Stimulated activated CD8-positive, alpha-beta memory T cell treated with anti-CD3 and anti-CD28 coated beads, Interleukin-2, amount 100 ng/mL, for 1 hour (primary cell): ENCODE data around the gene FAM210A.

Source experiments
- DNase-seq, 2 donors: peaks; one replicate each; pipeline ENCODE4 v3.0.0-alpha.2; 2020; ENCODE audit warnings: low read depth in 2 of 2

FAM210A gene

GRCh38 chr18:13646633-13647032, 79.7 kb downstream of the FAM210A start:
- no peak for DNase-seq

DNA sequence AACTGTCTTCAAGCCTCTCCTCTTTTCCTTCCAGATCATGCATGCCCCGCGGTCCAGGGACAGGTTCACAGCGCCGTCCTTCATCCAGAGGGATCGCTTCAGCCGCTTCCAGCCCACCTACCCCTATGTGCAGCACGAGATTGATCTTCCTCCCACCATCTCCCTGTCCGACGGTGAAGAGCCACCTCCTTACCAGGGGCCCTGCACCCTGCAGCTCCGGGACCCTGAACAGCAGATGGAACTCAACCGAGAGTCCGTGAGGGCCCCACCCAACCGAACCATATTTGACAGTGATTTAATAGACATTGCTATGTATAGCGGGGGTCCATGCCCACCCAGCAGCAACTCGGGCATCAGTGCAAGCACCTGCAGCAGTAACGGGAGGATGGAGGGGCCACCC, 81.3 kb downstream of the FAM210A start:
- DNase-seq = no peak

DNA sequence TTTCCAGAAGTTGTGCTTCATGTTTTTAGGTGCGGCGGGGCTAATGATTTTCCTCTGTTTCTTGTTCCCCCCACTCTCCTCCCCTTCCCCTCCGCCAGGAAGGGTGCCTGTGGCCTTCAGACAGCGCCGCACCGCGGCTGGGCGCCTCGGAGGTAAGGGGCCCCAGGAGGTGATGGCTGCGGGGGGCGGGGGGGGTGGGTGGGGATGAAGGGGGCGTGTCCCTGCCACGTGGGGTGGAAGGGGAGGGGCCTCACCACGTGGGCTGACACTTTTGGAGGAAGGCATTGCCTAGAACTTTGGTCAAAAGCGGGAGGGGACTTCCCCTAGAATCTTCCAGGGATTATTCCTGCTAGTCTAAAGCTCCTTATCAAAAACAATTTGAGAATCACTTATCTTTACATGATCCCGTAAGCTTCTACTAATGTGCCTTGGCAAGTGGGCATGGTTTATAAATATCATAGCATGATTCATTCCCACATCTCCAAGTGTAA, 83.1 kb downstream of the FAM210A start:
- no peak for DNase-seq

DNA sequence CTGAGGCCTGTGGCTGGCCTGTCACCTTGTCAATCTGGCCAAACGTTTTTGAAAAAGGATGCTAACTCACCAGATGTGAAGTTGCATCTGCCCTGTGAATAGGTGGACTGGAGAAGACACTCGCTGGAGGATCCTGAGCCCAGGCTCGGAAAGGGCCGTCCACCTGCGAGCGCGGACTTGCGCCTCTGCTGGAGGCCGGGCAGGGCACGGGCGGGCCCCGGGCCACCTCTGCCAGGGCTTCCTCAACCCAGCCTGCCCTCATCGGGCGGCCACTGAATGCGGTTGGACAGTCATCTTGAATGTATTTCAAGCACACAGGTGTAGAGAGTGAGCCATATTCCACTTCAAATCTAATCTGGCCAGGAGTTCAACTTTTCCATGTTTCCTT, 83.9 kb downstream of the FAM210A start:
- DNase-seq = no peak

- DNase-seq = no peak
Observed at GRCh38 chr18:13641551-13642439, 84.6 kb downstream of the FAM210A start.

DNA sequence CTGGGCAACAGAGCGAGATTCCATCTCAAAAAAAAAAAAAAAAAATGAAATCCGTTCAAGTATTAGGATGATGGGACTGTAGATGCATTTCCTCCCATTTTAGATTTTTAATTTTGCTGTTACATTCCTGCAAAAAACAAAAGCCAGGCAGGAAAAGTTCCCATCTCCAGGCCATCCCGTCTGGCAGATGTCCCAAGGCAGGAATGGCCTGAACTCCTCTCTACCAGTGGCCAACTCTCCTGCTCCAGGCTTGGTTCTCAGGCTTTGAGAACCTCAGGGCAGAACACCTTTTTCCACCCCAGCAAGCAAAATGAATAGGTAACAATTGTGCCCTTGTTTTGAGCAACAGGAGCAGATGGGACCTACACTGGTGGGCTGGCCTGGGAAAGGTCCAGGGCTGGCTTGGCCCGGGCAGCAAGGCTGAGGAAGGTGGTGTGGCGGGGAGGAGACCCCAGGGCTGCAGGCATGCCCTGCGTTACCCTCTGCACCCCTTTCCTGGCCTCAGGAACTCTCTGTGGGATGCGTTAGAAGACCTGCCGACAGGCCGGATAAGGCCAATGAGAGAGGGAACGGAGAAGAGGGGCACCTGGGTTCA, 86.0 kb downstream of the FAM210A start:
- no peak for DNase-seq

GRCh38 chr18:13638719-13639595, 87.4 kb downstream of the FAM210A start:
- DNase-seq = no peak

GRCh38 chr18:13635046-13635445, 91.3 kb downstream of the FAM210A start:
- no peak for DNase-seq

GRCh38 chr18:13633700-13634099, 92.7 kb downstream of the FAM210A start:
- DNase-seq = no peak

GRCh38 chr18:13630716-13631268, 95.6 kb downstream of the FAM210A start:
- no peak for DNase-seq

GRCh38 chr18:13629841-13630715, 96.3 kb downstream of the FAM210A start:
- peak in 1 of 2 donors; percentile 23 for DNase-seq

- no peak for DNase-seq
Observed at GRCh38 chr18:13628211-13628610, 98.1 kb downstream of the FAM210A start.

- no peak for DNase-seq
Observed at GRCh38 chr18:13627639-13628038, 98.7 kb downstream of the FAM210A start.

DNA sequence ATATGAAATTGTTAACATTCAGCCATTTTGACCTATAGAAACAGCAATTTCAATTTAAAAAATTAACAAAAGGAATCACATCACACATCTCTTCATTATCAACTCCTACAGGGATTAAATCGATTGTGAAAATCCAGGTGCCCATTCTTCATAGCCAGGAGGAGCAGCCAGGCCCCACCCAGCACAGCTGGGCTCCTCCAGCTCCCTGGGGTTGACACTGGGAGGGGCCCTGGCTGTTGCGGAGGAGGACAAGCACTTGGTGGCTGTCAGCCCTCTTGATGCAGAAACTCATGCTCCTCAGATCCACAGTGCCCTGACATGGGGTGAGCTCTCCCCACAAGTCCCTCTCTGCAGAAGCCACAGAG, 99.8 kb downstream of the FAM210A start:
- no peak for DNase-seq

GRCh38 chr18:13625843-13626543, 100.4 kb downstream of the FAM210A start:
- no peak for DNase-seq

GRCh38 chr18:13625355-13625754, 101.0 kb downstream of the FAM210A start:
- no peak for DNase-seq

DNA sequence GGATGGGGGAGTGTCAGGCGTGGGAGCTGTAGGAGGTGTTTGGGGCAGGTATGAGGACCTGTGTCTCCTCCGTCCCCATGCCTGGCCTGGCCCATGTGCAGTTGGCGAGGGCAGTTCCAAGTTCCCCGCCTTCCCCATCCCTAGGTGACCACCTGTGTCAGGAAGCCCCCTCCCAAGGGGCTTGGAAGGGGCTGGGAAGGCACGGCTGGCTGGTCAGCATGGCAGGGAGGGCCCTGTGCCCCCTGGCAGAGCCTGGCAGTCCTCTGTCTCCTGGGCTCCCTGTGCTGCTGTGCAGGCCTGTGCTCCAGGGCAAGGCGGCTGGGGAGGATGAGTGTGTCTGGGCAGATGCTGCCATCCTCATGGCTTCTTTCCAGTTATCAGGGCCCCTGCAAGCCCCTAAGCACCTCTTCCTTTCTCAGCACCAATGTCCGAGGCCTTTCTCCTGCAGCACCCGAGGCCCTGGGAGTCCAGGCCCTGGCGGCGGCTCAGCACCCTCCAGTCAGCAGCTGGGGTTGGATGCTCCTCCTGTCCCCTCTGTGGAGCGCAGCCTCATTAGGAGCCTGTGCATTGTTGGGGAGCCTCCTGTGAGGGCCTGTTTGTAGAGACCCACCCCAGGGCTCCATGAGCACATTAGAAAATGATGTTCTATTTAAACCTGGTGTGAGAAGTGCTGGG, 101.7 kb downstream of the FAM210A start:
- no peak for DNase-seq

DNA sequence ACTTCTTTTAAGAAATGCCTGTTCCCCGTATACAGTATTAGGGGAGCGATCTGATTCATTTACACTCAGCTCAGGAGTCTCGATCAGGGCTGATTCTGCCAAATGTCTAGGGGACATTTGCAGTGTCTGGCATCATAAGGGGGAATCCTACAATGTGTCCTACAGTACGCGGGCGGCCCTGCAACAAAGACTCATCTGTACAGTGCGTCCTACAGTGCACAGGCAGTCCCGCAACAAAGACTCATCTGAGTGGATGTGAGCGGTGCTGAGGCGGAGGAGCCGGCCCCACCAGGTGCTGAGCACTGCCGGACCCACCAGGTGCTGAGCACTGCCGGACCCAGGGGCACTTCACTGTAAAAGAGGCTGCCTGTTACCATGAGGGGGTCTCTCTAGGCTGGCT, 102.5 kb downstream of the FAM210A start:
- no peak for DNase-seq

DNA sequence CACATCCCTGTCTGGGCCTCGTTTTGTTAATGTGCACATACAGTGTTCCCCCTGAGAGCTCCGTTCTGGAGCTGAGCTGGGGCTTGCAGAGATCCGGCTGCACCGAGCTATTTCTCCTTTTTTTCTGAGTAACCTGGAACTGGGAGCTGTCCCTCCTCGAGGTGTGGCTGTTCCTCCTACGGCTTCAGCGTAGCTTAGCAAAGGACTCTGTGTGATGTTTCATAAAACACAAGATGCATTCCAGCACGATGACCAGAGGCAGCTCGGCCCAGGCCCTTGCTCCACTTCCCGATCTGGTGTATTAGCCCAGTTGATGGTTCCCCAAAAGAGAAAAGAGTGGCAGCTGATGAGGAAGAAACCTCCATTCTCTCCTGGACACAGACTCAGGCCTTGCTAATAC, 103.0 kb downstream of the FAM210A start:
- DNase-seq = no peak

DNA sequence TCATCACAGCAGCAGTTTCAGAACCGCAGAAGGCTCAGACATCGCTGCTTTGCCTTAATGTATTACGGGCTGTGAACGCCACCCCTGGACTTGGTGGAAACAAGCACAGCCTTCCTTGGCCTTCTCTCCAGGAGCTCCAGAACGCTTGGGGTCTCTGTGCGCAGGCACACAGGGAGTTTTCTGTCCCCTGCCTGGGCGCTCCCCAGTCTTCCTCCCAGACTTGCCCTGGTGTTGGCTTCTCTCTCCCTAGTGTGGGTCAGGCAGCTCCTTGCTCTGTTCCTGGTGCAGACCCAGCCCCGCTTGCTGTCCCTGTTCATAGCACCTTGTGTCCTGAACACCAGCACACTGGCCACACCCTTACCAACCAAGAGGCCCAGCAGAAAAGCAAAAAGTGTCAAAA, 103.6 kb downstream of the FAM210A start:
- no peak for DNase-seq
